A673 (cell line): Measurements from ENCODE around the gene TMEM163. TPM values are rescaled to one million over a fixed set of nuclear protein-coding genes. Genes with fewer than 3 reads are reported as not detected.

Experiments
- BruUV-seq: library from RNA; stranded (reverse); fragments of 400-500 nt; replicated peaks from 2 replicates; lab custom pipeline; 2021; lab: Mats Ljungman, UMichigan
- CTCF ChIA-PET: fragments of 300-600 bp; sonication (Branson Sonifier 250); formaldehyde crosslinking; loops from one replicate; lab custom pipeline; 2022; ENCODE audit warnings: antibody characterized with exemption; lab: Charles Lee
- POLR2A ChIA-PET: fragments of 300-600 bp; sonication (Branson Sonifier 250); formaldehyde crosslinking; loops from one replicate; lab custom pipeline; 2022; ENCODE audit warnings: antibody characterized with exemption; ENCODE audit not compliant: low non-redundant PET; lab: Charles Lee
- DNase-seq: peaks from one replicate; pipeline ENCODE4 v3.0.0-alpha.2; 2015; ENCODE audit warnings: low spot score
- H3K27ac ChIP-seq: fragments of 200-600 bp; sonication (generic); 2 replicates; pipeline ENCODE4 v1.5.1; 2016; ENCODE audit warnings: mixed run types, low read depth, mild to moderate bottlenecking, mixed read lengths, antibody characterized with exemption, low read length; ENCODE audit not compliant: poor library complexity, severe bottlenecking
- H3K27me3 ChIP-seq: fragments of 200-600 bp; sonication (generic); replicated peaks from 2 replicates; pipeline ENCODE4 v1.6.1; 2017; ENCODE audit warnings: mixed run types, low read depth, mild to moderate bottlenecking, mixed read lengths, antibody characterized with exemption, low read length; ENCODE audit not compliant: insufficient read depth, poor library complexity
- H3K36me3 ChIP-seq: fragments of 200-600 bp; sonication (generic); 2 replicates; pipeline ENCODE4 v1.6.1; 2016; ENCODE audit warnings: mixed run types, mild to moderate bottlenecking, mixed read lengths, antibody characterized with exemption, low read length; ENCODE audit not compliant: insufficient read depth, poor library complexity, severe bottlenecking
- H3K4me1 ChIP-seq: fragments of 200-600 bp; sonication (generic); 2 replicates; pipeline ENCODE4 v1.6.1; 2017; ENCODE audit warnings: mixed run types, mild to moderate bottlenecking, mixed read lengths, antibody characterized with exemption, low read length; ENCODE audit not compliant: insufficient read depth, poor library complexity, severe bottlenecking
- H3K4me3 ChIP-seq: fragments of 200-600 bp; sonication (generic); 2 replicates; pipeline ENCODE4 v1.5.1; 2016; ENCODE audit warnings: low read depth, mixed run types, mild to moderate bottlenecking, mixed read lengths, low read length; ENCODE audit not compliant: poor library complexity, severe bottlenecking
- H3K9me3 ChIP-seq: fragments of 200-600 bp; sonication (generic); 2 replicates; pipeline ENCODE4 v1.6.1; 2016; ENCODE audit warnings: mixed run types, low read depth, mild to moderate bottlenecking, mixed read lengths, antibody characterized with exemption, low read length; ENCODE audit not compliant: poor library complexity, severe bottlenecking
- EZH2 ChIP-seq: fragments of 200-600 bp; sonication (generic); IDR thresholded peaks from 2 replicates; pipeline ENCODE4 v1.6.1; 2017; ENCODE audit warnings: borderline replicate concordance, low read depth, mild to moderate bottlenecking, mixed read lengths, antibody characterized with exemption, low read length; ENCODE audit not compliant: poor library complexity, severe bottlenecking
- intact Hi-C: fragments of 100-400 bp; cut with micrococcal nuclease; formaldehyde crosslinking; loops from one replicate; pipeline ENCODE4 v1.10.0; 2022; ENCODE audit not compliant: unreplicated experiment
- total RNA-seq: library from RNA; stranded (reverse); gene quantifications from 2 replicates; pipeline ENCODE4 v1.2.3, GENCODE V29; 2021
- TF ChIP-seq, protein P1 (sequence below): fragments of 300-800, 200-600 bp; sonication (generic); conservative IDR thresholded peaks from 2 replicates; pipeline ENCODE4 v1.5.1; 2017; ENCODE audit warnings: low read depth, mild to moderate bottlenecking, antibody characterized with exemption, low read length, moderate library complexity, mixed read lengths

TMEM163 gene
- total RNA-seq, 1 experiment from 2014 or later = not detected

DNA sequence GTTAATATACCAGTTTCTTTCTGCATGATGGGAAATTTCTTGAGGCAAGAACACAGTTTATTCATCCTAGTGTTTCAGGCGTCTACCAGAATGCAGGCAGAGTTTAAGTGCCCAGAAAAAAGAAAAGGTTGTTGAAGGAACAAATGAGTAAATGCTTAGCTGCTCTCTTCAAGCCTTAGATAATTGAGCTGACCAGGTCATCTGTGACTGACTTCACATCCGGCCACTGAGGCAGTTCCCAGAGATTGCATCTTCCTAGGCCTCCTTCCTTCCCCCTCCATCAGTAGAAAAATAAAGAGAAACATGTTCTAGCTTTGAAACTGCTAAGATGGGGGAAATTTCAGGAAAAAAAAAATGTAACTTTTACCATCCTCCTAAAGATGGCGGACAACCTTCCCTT lies 9.4 kb upstream of the TMEM163 start:
- intact Hi-C loops = no loop called here
- no peaks in the 10 kb centered on the region for H3K9me3 ChIP-seq
- H3K4me1 ChIP-seq = no peaks in the 10 kb centered on the region
- ChIA-PET POLR2A (no interaction called here), CTCF (no interaction called here)
- no peak for TF ChIP-seq EZH2
- TF ChIP-seq, protein P1, sequence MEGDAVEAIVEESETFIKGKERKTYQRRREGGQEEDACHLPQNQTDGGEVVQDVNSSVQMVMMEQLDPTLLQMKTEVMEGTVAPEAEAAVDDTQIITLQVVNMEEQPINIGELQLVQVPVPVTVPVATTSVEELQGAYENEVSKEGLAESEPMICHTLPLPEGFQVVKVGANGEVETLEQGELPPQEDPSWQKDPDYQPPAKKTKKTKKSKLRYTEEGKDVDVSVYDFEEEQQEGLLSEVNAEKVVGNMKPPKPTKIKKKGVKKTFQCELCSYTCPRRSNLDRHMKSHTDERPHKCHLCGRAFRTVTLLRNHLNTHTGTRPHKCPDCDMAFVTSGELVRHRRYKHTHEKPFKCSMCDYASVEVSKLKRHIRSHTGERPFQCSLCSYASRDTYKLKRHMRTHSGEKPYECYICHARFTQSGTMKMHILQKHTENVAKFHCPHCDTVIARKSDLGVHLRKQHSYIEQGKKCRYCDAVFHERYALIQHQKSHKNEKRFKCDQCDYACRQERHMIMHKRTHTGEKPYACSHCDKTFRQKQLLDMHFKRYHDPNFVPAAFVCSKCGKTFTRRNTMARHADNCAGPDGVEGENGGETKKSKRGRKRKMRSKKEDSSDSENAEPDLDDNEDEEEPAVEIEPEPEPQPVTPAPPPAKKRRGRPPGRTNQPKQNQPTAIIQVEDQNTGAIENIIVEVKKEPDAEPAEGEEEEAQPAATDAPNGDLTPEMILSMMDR = no peak
- no peak for DNase-seq
- no peak overlapping the region for H3K27ac ChIP-seq
- BruUV-seq = no TSS peak
- H3K36me3 ChIP-seq = no peaks in the 10 kb centered on the region
- H3K27me3 ChIP-seq = peaks cover 29% of the 10 kb centered on the region
- no peak overlapping the region for H3K4me3 ChIP-seq

DNA sequence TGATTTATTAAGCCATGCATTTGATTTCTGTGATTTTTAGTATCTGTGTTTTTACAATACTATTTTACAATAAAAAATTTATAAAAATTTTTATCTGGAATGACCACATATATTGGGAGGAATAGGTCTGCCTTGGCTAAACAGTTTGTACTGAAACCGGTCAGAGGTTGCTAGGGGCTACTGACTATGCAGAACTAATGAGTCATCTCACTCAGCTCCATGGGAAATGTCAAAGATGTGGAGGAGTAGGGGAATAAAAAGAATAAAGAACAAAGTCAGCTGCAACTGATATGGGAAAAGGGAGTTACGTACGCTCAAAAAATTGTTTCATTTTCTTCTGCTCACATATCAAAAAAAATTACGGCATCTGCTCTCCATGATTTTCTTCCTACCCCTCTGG lies 8.6 kb upstream of the TMEM163 start:
- Histone ChIP-seq H3K27me3 (peaks cover 37% of the 10 kb centered on the region), H3K9me3 (no peaks in the 10 kb centered on the region), H3K4me3 (no peak overlapping the region), H3K36me3 (no peaks in the 10 kb centered on the region), H3K27ac (no peak overlapping the region), H3K4me1 (no peaks in the 10 kb centered on the region)
- ChIA-PET CTCF (no interaction called here), POLR2A (no interaction called here)
- TF ChIP-seq EZH2 = no peak
- TF ChIP-seq, protein P1 = no peak
- intact Hi-C loops = no loop called here
- no peak for DNase-seq
- no TSS peak for BruUV-seq

DNA sequence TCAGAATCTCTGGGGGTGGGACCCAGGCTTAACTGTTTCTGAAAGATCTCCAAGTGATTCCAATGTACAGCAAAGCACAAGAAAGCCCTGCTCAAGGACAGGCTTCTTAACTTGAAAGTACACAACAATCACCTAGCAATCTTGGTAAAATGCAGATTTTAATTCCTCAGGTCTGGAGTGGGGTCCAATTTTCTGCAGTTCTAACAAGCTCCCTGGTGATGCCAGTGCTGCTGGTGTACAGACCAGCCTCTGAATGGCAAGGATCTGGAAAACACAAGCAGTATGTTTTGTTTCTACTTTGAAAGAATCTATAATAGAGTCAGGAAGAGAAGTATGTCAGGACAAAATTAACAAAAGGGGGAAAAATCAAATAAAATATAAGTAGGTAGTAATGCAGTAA lies 7.8 kb upstream of the TMEM163 start:
- Histone ChIP-seq H3K27ac (no peak overlapping the region), H3K36me3 (no peaks in the 10 kb centered on the region), H3K4me1 (no peaks in the 10 kb centered on the region), H3K27me3 (peaks cover 44% of the 10 kb centered on the region), H3K9me3 (no peaks in the 10 kb centered on the region), H3K4me3 (no peak overlapping the region)
- BruUV-seq = no TSS peak
- ChIA-PET CTCF (no interaction called here), POLR2A (no interaction called here)
- no peak for DNase-seq
- TF ChIP-seq, protein P1 = no peak
- no peak for TF ChIP-seq EZH2
- intact Hi-C loops = no loop called here
